ENCODE results near the gene MAPK14.
A peak's percentile ranks its signal among the peaks of the same experiment; 100 is the strongest.
"Not testable (repeated sequence)": the region's sequence is repeated elsewhere in the genome, so short reads cannot be mapped to it uniquely, and the experiment has no call there.

Gene MAPK14

DNA sequence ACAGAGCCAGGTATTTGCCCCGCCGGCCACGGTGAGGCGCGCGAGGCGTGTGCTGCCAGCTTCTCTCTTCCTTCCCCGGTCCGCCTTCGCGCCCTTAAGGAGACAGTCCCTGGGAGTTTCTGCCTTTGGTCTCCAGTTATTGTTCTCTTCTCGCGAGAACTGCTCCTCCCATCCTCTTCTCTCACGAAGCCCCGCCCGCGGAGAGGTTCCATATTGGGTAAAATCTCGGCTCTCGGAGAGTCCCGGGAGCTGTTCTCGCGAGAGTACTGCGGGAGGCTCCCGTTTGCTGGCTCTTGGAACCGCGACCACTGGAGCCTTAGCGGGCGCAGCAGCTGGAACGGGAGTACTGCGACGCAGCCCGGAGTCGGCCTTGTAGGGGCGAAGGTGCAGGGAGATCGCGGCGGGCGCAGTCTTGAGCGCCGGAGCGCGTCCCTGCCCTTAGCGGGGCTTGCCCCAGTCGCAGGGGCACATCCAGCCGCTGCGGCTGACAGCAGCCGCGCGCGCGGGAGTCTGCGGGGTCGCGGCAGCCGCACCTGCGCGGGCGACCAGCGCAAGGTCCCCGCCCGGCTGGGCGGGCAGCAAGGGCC lies at the start of gene MAPK14:
Gene MAPK14 (plus strand): TSS at position 308 of the 587 bp plus-strand sequence. CDS start 350 bp downstream, outside the sequence.
- Mint-ChIP-seq H3K4me3 (peak within 1 kb of the TSS; percentile 95), H3K9me3 (no peaks in the 10 kb centered on the region), H3K4me1 (ENCODE audit: low read depth) (peaks cover 37% of the 10 kb centered on the region), H3K27ac (peak within 1 kb of the TSS; percentile 98), H3K27me3 (peaks cover 23% of the 10 kb centered on the region), H3K36me3 (ENCODE audit: low read depth) (peaks cover 27% of the 10 kb centered on the region)
- peak; percentile 97 for DNase-seq

DNA sequence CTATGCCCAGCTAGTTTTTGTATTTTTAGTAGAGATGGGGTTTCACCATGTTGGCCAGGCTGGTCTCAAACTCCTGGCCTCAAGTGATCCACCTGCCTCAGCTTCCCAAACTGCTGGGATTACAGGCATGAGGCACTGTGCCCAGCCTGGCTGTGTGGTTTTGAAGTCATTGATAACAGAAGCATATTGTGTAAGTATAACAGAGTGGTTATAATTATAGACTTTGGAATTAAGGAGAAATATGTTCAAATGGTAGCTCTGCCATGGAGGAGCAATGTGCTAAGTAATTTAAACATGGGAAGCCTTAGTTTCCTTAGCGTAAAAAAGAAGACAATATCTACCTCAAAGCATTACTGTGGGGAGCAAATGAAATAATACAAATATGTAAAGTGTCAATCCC lies 47.5 kb upstream of the MAPK14 start:
- H3K9me3 Mint-ChIP-seq; H3K4me1 Mint-ChIP-seq (ENCODE audit: low read depth); H3K27me3 Mint-ChIP-seq; DNase-seq; H3K36me3 Mint-ChIP-seq (ENCODE audit: low read depth); H3K27ac Mint-ChIP-seq; H3K4me3 Mint-ChIP-seq: not testable (repeated sequence)

DNA sequence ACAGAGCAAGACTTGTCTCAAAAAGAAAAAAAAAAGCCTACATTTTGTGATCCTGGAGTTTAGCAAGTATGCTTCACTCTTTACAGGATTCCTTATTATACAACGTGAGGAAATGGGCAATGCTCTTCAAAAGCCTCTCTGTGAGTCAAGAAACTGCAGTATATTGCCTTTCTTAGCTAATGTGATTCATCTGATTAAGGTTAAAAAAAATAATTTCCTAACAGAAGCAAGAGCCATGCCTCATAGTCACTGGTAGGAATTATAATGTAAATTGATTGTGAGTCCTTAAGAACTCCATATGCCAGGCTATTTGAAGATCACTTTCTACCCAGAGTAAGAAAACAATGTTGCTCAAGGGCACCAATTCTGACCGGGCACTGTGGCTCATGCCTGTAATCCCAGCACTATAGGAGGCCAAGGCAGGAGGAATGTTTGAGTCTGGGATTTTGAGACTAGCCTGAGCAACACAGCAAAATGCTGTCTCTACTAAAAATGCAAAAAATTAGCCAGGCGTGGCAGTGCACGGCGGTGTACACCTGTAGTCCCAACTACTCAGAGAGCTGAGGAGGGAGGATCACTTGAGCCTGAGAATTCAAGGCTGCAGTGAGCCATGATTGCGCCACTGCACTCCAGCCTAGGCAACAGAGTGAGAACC lies 46.5 kb upstream of the MAPK14 start:
- no peaks in the 10 kb centered on the region for H3K4me1 Mint-ChIP-seq (ENCODE audit: low read depth)
- H3K4me3 Mint-ChIP-seq, result no peak overlapping the region
- H3K27me3 Mint-ChIP-seq, result no peaks in the 10 kb centered on the region
- H3K9me3 Mint-ChIP-seq, result no peaks in the 10 kb centered on the region
- no peak for DNase-seq
- H3K27ac Mint-ChIP-seq, result no peak overlapping the region
- H3K36me3 Mint-ChIP-seq (ENCODE audit: low read depth), result no peaks in the 10 kb centered on the region

DNA sequence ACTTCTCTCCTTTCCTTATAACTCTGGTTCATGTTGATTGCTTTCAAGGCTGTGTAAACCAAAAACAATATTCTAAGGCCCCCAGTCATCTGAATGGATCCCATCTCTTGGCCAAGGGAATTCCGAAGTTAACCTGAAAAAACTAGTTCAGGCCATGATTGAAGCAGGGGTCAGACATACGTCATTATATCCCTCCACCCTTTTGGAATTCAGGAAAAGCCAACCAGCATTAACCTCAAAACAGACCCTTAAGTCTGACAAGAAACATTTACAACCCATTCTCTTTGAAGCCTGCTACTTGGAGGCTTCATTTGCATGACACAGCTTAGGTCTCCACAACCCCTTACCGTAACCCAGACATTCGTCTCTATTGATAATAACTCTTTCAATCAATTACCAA lies 42.9 kb upstream of the MAPK14 start:
- H3K36me3 Mint-ChIP-seq (ENCODE audit: low read depth), result no peaks in the 10 kb centered on the region
- no peak overlapping the region for H3K27ac Mint-ChIP-seq
- no peaks in the 10 kb centered on the region for H3K4me1 Mint-ChIP-seq (ENCODE audit: low read depth)
- no peaks in the 10 kb centered on the region for H3K9me3 Mint-ChIP-seq
- no peaks in the 10 kb centered on the region for H3K27me3 Mint-ChIP-seq
- no peak for DNase-seq
- no peak overlapping the region for H3K4me3 Mint-ChIP-seq

DNA sequence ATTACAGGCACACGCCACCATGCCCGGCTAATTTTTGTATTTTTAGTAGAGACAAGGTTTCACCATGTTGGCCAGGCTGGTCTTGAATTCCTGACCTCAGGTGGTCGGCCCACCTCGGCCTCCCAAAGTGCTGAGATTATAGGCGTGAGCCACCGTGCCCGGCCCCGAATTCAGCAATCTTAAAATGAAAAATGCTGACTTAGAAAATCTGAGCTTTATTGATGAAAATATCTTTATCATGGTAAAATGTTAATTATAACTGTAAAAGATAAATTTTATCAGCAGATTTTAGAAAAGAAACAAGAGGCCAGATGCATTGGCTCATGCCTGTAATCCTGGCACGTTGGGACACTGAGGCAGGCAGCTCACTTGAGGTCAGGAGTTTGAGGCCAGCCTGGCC lies 39.6 kb upstream of the MAPK14 start:
- not testable (repeated sequence) for DNase-seq; H3K27ac Mint-ChIP-seq; H3K36me3 Mint-ChIP-seq (ENCODE audit: low read depth); H3K27me3 Mint-ChIP-seq; H3K4me1 Mint-ChIP-seq (ENCODE audit: low read depth); H3K4me3 Mint-ChIP-seq; H3K9me3 Mint-ChIP-seq

DNA sequence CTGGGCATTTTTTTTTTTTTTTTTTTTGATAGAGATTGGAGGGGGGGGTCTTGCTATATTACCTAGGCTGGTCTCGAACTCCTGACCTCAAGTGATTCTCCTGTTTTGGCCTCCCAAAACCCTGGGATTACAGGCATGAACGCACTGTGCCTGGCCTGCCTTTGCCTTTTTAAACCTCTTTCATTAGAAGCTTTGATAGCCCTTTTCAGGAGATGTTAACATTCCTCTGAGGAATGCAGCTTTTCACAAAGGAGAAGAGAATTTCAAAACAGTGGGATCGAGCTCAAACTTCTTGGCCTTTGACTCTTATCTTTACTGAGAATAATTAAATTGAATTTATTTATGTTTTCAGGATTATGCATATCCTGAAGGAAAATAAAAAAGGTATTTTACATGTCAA lies 34.5 kb upstream of the MAPK14 start:
- no peaks in the 10 kb centered on the region for H3K4me1 Mint-ChIP-seq (ENCODE audit: low read depth)

DNA sequence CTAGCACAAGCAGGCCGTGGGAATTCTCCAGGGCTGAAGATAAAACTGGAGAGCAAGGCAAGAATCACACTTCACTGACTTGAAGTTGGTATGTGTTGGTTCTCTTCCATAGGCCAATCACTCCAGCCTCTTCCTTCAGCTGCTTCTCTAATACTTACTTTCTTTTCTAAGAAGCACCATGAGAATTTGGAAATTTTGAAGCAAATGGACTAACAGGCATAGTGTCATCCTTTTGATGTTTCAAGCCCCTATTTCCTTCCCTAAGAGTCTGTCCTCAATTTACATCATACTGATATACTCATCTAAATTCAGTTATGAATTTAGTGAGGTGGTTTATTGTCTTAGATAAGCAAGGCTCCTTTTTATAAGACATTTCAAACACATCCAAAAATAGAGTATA lies 27.2 kb upstream of the MAPK14 start:
- H3K4me3 Mint-ChIP-seq, result no peak overlapping the region
- no peaks in the 10 kb centered on the region for H3K36me3 Mint-ChIP-seq (ENCODE audit: low read depth)
- DNase-seq, result no peak
- no peaks in the 10 kb centered on the region for H3K27me3 Mint-ChIP-seq
- no peaks in the 10 kb centered on the region for H3K4me1 Mint-ChIP-seq (ENCODE audit: low read depth)
- no peak overlapping the region for H3K27ac Mint-ChIP-seq
- H3K9me3 Mint-ChIP-seq, result no peaks in the 10 kb centered on the region

More for the DNA sequence above, 34.5 kb upstream of the MAPK14 start:
- Mint-ChIP-seq H3K27ac (no peak overlapping the region), H3K4me3 (no peak overlapping the region), H3K27me3 (no peaks in the 10 kb centered on the region), H3K36me3 (ENCODE audit: low read depth) (no peaks in the 10 kb centered on the region), H3K9me3 (no peaks in the 10 kb centered on the region)
- DNase-seq, result no peak

DNA sequence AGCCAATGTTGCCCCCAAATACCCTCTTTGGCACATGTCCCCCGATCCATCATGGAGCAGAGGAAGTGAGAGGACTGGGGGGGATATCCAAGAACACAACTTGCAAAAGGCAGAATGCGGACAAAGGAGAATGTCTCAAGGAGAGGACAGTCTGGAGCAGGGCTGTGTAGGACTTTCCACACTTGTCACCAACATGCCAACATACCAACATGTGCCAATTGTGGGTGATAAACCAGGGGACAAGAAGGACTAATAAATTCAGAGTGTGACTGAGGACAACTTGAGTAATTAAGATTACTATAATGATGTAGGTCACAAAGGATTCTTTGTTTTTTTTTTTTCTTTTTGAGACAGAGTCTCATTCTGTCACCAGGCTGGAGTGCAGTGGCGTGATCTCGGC lies 11.9 kb upstream of the MAPK14 start:
- H3K9me3 Mint-ChIP-seq, result no peaks in the 10 kb centered on the region
- no peaks in the 10 kb centered on the region for H3K27me3 Mint-ChIP-seq
- no peak for DNase-seq
- H3K27ac Mint-ChIP-seq, result no peak overlapping the region
- no peaks in the 10 kb centered on the region for H3K36me3 Mint-ChIP-seq (ENCODE audit: low read depth)
- H3K4me3 Mint-ChIP-seq, result no peak overlapping the region
- H3K4me1 Mint-ChIP-seq (ENCODE audit: low read depth), result no peaks in the 10 kb centered on the region

DNA sequence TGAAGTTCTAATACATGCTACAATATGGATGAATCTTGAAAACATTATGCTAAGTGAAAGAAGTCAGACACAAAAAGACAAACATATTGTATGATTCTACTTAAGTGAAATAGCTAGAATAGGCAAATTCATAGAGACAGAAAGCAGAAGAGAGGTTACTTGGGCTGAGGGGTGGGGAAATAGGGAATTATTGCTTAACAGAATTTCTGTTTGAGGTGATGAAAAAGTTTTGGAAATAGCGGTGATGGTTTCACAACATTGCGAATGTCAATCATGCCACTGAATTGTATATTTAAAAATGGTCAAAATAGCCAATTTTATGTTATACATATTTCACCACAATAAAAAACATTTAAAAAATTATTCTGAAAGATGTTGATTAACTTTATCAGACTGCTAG lies 9.3 kb upstream of the MAPK14 start:
- no peak for DNase-seq
- Mint-ChIP-seq H3K9me3 (no peaks in the 10 kb centered on the region), H3K36me3 (ENCODE audit: low read depth) (no peaks in the 10 kb centered on the region), H3K4me3 (no peak overlapping the region), H3K27me3 (peaks cover 9% of the 10 kb centered on the region), H3K4me1 (ENCODE audit: low read depth) (no peaks in the 10 kb centered on the region), H3K27ac (no peak overlapping the region)

DNA sequence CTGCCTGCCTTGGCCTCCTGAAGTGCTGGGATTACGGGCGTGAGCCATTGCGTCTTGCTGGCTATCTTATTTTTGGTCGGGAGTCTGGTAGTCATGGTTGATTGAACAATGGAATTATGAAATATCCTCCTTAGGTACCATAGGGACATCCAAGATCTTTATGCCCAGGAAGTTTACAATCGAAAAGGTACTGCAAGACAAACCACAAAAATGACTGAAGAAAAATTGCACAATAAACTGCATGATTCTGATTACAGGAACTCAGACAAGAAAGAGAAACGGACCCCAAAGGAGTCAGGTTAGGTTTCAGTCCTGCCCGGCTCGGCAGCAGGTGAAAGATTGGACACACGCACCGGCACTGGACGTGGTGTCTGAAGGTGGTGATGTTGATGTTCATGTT lies 8.4 kb upstream of the MAPK14 start:
- no peak for DNase-seq
- H3K4me3 Mint-ChIP-seq, result no peak overlapping the region
- H3K9me3 Mint-ChIP-seq, result no peaks in the 10 kb centered on the region
- no peak overlapping the region for H3K27ac Mint-ChIP-seq
- peaks cover 5% of the 10 kb centered on the region for H3K4me1 Mint-ChIP-seq (ENCODE audit: low read depth)
- H3K36me3 Mint-ChIP-seq (ENCODE audit: low read depth), result no peaks in the 10 kb centered on the region
- H3K27me3 Mint-ChIP-seq, result peaks cover 16% of the 10 kb centered on the region

DNA sequence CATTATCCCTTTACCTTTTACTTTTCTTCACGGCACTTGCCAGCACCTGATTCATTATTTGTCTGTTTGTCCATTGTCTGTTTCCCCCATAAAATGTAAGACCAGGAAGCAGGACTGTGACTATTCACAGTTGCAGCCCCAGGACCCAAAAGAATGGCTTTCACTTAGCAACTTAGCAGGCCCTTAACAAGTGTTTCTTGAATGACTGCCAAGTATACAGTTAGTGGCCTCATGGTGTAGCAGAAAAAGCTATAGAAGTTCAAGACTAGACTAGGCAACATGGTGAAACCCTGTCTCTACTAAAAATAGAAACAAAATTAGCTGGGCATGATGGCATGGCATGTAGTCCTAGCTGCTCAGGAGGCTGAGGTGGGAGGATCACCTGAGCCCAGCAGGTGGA lies 7.5 kb upstream of the MAPK14 start:
- H3K27ac Mint-ChIP-seq, result no peak overlapping the region
- H3K4me3 Mint-ChIP-seq, result no peak overlapping the region

DNA sequence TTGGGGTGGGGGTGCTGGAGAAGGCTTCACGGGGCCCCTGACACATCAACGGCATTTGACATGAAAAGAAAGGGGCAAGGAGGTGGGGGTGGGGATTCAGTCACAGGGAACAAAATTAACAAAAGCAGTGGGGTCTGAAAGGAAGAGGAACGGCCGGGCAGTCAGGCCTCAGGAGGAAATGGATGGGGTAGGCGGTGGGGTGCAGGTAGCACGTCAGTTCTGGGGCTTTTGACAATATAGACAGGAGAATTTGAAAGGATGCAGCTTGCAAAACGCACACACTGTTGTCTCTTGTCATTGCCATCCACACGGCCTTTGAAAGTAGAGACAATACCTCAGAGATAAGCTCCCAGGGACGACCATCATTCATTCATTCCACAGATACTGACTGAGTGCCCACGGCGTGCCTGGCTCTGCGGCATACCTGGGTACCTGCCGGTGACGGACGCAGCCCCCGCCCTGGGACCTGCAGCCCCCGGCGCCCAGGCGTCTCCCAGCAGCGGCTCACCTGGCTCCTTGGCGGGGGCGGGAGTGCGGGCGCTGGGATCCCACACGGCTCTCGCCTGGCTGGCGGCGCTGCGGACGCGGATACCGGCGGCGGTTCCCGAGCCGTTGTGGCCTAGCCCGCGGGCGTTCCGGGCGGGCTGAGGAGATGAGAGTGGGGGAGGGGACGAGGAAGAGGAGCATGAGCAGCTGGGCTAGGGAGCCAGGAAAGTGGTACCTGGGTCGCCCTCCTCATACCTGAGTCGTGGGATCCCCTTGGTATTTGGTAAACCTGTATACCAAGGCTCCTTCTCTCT lies 3.4 kb upstream of the MAPK14 start, which contains the start of gene SLC26A8:
Gene SLC26A8 (minus strand): TSS at position 646 of the 800 bp plus-strand sequence. CDS start 4,934 bp downstream, outside the sequence.
- H3K4me1 Mint-ChIP-seq (ENCODE audit: low read depth), result peaks cover 11% of the 10 kb centered on the region
- DNase-seq, result no peak
- H3K27ac Mint-ChIP-seq, result no peak within 1 kb of the TSS
- no peaks in the 10 kb centered on the region for H3K9me3 Mint-ChIP-seq
- H3K36me3 Mint-ChIP-seq (ENCODE audit: low read depth), result peaks cover 12% of the 10 kb centered on the region
- peaks cover 28% of the 10 kb centered on the region for H3K27me3 Mint-ChIP-seq
- no peak within 1 kb of the TSS for H3K4me3 Mint-ChIP-seq

More for the DNA sequence above, 7.5 kb upstream of the MAPK14 start:
- H3K36me3 Mint-ChIP-seq (ENCODE audit: low read depth), result no peaks in the 10 kb centered on the region
- peaks cover 22% of the 10 kb centered on the region for H3K27me3 Mint-ChIP-seq
- H3K4me1 Mint-ChIP-seq (ENCODE audit: low read depth), result peaks cover 5% of the 10 kb centered on the region
- DNase-seq, result no peak
- H3K9me3 Mint-ChIP-seq, result no peaks in the 10 kb centered on the region

DNA sequence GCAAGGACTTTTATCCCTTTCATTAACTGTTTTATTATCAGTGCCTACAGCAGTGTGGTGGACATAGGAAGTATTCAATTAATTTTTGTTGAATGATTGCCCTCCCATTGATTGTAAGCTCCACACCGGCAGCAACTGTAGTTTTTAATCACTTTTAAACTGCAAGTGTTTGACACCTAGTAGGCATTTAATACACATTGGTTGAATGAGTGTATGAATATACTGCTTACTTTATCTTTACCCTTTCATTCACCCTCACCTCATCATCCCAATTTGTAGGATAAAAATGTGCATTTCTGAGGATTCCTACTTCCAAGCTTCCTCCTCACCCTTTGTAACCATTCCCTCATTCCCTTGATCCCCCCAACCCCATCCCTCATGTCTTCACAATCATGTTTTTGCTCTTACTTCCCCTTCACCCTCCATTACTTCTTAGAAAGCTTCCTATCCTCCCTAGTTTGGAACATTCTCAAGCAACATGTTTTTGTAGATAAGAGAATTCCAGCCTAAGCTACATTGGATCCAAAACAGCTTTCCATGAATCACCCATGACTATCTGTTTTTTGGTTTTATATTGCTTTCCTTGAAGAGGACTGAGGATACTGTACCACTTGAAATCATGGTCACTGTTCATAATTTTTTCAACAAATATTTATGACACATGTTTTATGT lies 2.2 kb upstream of the MAPK14 start:
- Mint-ChIP-seq H3K27ac (no peak overlapping the region), H3K4me3 (no peak overlapping the region), H3K27me3 (peaks cover 28% of the 10 kb centered on the region), H3K4me1 (ENCODE audit: low read depth) (peaks cover 20% of the 10 kb centered on the region), H3K9me3 (no peaks in the 10 kb centered on the region), H3K36me3 (ENCODE audit: low read depth) (peaks cover 19% of the 10 kb centered on the region)
- DNase-seq, result no peak

DNA sequence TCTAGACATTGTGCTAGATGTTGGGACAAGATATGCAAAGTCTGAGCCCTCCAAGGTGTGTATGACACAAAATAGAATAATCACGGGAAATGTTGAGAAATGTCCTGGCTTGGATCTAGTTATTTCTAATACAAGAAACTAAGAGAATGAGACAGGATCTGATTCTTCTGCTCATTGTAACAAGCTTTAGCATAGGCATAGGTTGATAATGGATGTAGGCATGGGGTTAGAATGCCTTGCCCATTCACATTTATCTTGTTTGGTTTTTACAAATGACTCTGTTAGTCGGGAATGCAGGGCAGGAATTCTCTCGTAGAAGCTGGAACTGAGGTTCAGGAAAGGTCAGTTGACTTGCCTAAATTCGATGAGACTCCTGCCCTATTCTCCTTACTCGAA lies 1.7 kb upstream of the MAPK14 start:
- H3K36me3 Mint-ChIP-seq (ENCODE audit: low read depth), result peaks cover 22% of the 10 kb centered on the region
- H3K4me1 Mint-ChIP-seq (ENCODE audit: low read depth), result peaks cover 24% of the 10 kb centered on the region
- H3K27ac Mint-ChIP-seq, result no peak overlapping the region
- no peak overlapping the region for H3K4me3 Mint-ChIP-seq
- peaks cover 28% of the 10 kb centered on the region for H3K27me3 Mint-ChIP-seq
- DNase-seq, result no peak
- H3K9me3 Mint-ChIP-seq, result no peaks in the 10 kb centered on the region

Data from activated T-cell treated with anti-CD3 and anti-CD28 coated beads, Interleukin-2, amount 50 U/mL, for 24 hours (primary cell).